IMR-90 (cell line): ENCODE data around the gene DDX50. TPM values are rescaled to one million over a fixed set of nuclear protein-coding genes. Genes with fewer than 3 reads are reported as not detected.

Source experiments
- ATAC-seq: fragments of 200-7000 bp; cut with Tn5 transposase; 2 replicates; pipeline ENCODE4 v1.9.1; 2020; ENCODE audit warnings: low read depth, mild to moderate bottlenecking, moderate library complexity
- BruUV-seq: library from RNA; stranded (reverse); fragments of 400-500 nt; replicated peaks from 2 replicates; lab custom pipeline; 2021; lab: Mats Ljungman, UMichigan
- CTCF ChIA-PET: fragments of 300-600 bp; formaldehyde crosslinking; extraction: SDS; loops from one replicate; lab custom pipeline; 2021; ENCODE audit warnings: antibody characterized with exemption; lab: Yijun Ruan, JAX
- POLR2A ChIA-PET: fragments of 300-600 bp; sonication (Branson Sonifier 250); formaldehyde crosslinking; loops from one replicate; lab custom pipeline; 2022; ENCODE audit warnings: antibody characterized with exemption; ENCODE audit not compliant: unreplicated experiment; lab: Charles Lee
- DNase-seq: peaks from one replicate; pipeline ENCODE4 v3.0.0; 2013
- H2AFZ ChIP-seq: replicated peaks from 2 replicates; pipeline ENCODE3; 2013; ENCODE audit warnings: low read length, mild to moderate bottlenecking; ENCODE audit not compliant: poor library complexity
- H2AK5ac ChIP-seq: 2 replicates; pipeline ENCODE4 v1.6.1; 2013; ENCODE audit warnings: low read depth, low read length, inconsistent platforms
- H2AK9ac ChIP-seq: replicated peaks from 2 replicates; pipeline ENCODE3; 2013; ENCODE audit warnings: mild to moderate bottlenecking, low read depth, low read length, moderate library complexity; ENCODE audit not compliant: poor library complexity
- H2BK120ac ChIP-seq: 2 replicates; pipeline ENCODE4 v1.6.1; 2013; ENCODE audit warnings: low read depth, low read length, inconsistent platforms
- H2BK15ac ChIP-seq: 3 replicates; pipeline ENCODE4 v1.6.1; 2013; ENCODE audit warnings: low read depth, low read length, inconsistent platforms
- H2BK20ac ChIP-seq: 2 replicates; pipeline ENCODE4 v1.6.1; 2013; ENCODE audit warnings: low read depth, mild to moderate bottlenecking, inconsistent platforms, low read length, moderate library complexity
- H2BK5ac ChIP-seq: 2 replicates; pipeline ENCODE4 v1.6.1; 2013; ENCODE audit warnings: mild to moderate bottlenecking, low read depth, low read length, inconsistent platforms; ENCODE audit not compliant: poor library complexity, severe bottlenecking
- H3K14ac ChIP-seq: replicated peaks from 2 replicates; pipeline ENCODE4 v1.6.1; 2013; ENCODE audit warnings: low read depth, low read length, inconsistent platforms
- H3K18ac ChIP-seq: 2 replicates; pipeline ENCODE4 v1.6.1; 2013; ENCODE audit warnings: low read depth, low read length, control low read depth
- H3K23ac ChIP-seq: 2 replicates; pipeline ENCODE4 v1.6.1; 2013; ENCODE audit warnings: low read depth, low read length, inconsistent platforms
- H3K27ac ChIP-seq: 2 replicates; pipeline ENCODE4 v1.5.1; 2013; ENCODE audit warnings: mild to moderate bottlenecking, control low read depth, low read length; ENCODE audit not compliant: insufficient read depth
- H3K27me3 ChIP-seq: 2 replicates; pipeline ENCODE4 v1.6.1; 2013; ENCODE audit warnings: low read length; ENCODE audit not compliant: control insufficient read depth, insufficient read depth
- H3K36me3 ChIP-seq: 2 replicates; pipeline ENCODE4 v1.6.1; 2013; ENCODE audit warnings: low read length, mixed read lengths; ENCODE audit not compliant: control insufficient read depth, insufficient read depth
- H3K4ac ChIP-seq: 2 replicates; pipeline ENCODE4 v1.6.1; 2013; ENCODE audit warnings: low read depth, low read length, inconsistent platforms
- H3K4me1 ChIP-seq: 2 replicates; pipeline ENCODE4 v1.6.1; 2013; ENCODE audit warnings: low read length, mixed read lengths; ENCODE audit not compliant: control insufficient read depth, insufficient read depth
- H3K4me2 ChIP-seq: 2 replicates; pipeline ENCODE4 v1.6.1; 2013; ENCODE audit warnings: low read depth, mild to moderate bottlenecking, control low read depth, low read length, moderate library complexity
- H3K4me3 ChIP-seq: 2 replicates; pipeline ENCODE4 v1.5.1; 2013; ENCODE audit warnings: low read depth, mild to moderate bottlenecking, control low read depth, low read length, moderate library complexity; ENCODE audit not compliant: insufficient read depth
- H3K56ac ChIP-seq: 2 replicates; pipeline ENCODE4 v1.6.1; 2013; ENCODE audit warnings: low read length, inconsistent platforms; ENCODE audit not compliant: insufficient read depth; ENCODE audit errors: extremely low read depth
- H3K79me1 ChIP-seq, 2 experiments: 2 replicates each; pipeline ENCODE4 v1.6.1; 2013; ENCODE audit warnings: low read length in 2 of 2, inconsistent platforms in 1 of 2, low read depth in 1 of 2
- H3K9ac ChIP-seq: 2 replicates; pipeline ENCODE4 v1.6.1; 2013; ENCODE audit warnings: low read depth, low read length, control low read depth
- H3K9me1 ChIP-seq: 2 replicates; pipeline ENCODE4 v1.6.1; 2013; ENCODE audit warnings: low read length, inconsistent platforms; ENCODE audit not compliant: insufficient read depth
- H3K9me3 ChIP-seq: 2 replicates; pipeline ENCODE4 v1.6.1; 2013; ENCODE audit warnings: low read length; ENCODE audit not compliant: control insufficient read depth, insufficient read depth
- H4K20me1 ChIP-seq: 2 replicates; pipeline ENCODE4 v1.6.1; 2013; ENCODE audit warnings: low read length, inconsistent platforms; ENCODE audit not compliant: insufficient read depth
- H4K5ac ChIP-seq: 2 replicates; pipeline ENCODE4 v1.6.1; 2013; ENCODE audit warnings: mild to moderate bottlenecking, low read depth, low read length, control low read depth
- H4K8ac ChIP-seq, 2 experiments: 2 replicates each; pipeline ENCODE4 v1.6.1; 2013; ENCODE audit warnings: low read depth in 2 of 2, low read length in 2 of 2, control low read depth in 1 of 2, inconsistent platforms in 1 of 2
- H4K91ac ChIP-seq: 2 replicates; pipeline ENCODE4 v1.6.1; 2013; ENCODE audit warnings: low read depth, low read length, inconsistent platforms; ENCODE audit not compliant: insufficient read depth
- CEBPB ChIP-seq: IDR thresholded peaks from 2 replicates; pipeline ENCODE4 v1.6.1; 2012; ENCODE audit warnings: low read depth, low read length, improper control_type of control experiment
- RAD21 ChIP-seq: IDR thresholded peaks from 2 replicates; pipeline ENCODE4 v1.6.1; 2012; ENCODE audit warnings: low read length, improper control_type of control experiment
- RFX5 ChIP-seq: IDR thresholded peaks from 2 replicates; pipeline ENCODE4 v1.8.0; 2012; ENCODE audit warnings: low read depth, mild to moderate bottlenecking, low read length, moderate library complexity
- WGBS, 2 experiments: methylation state at CpG; one replicate each; pipeline versions ENCODE4 v1.1.5 to v1.1.7; 2013; ENCODE audit warnings: missing lambda C conversion rate in 2 of 2; ENCODE audit not compliant: insufficient read length in 1 of 2; ENCODE audit errors: extremely low coverage in 2 of 2; 5-methylcytosine and 5-hydroxymethylcytosine counted together
- dilution Hi-C: fragments of 300-500 bp; cut with HindIII; formaldehyde crosslinking; loops from one replicate; pipeline ENCODE4 v1.14.3; 2018; ENCODE audit warnings: low sequenced_read_pairs; ENCODE audit not compliant: unreplicated experiment
- in situ Hi-C: fragments of 300-500 bp; cut with MboI; formaldehyde crosslinking; loops from 3 replicates; pipeline ENCODE4 v1.14.3; 2019; ENCODE audit warnings: low sequenced_read_pairs, inconsistent platforms, mixed read lengths
- intact Hi-C: fragments of 100-400 bp; cut with micrococcal nuclease; formaldehyde crosslinking; loops from 2 replicates; pipeline ENCODE4 v1.10.0; 2022
- polyA plus RNA-seq, 3 experiments: library from polyadenylated mRNA; depleted of rRNA; stranded (reverse); fragments of >200 nt; gene quantifications; 2 replicates each; pipeline ENCODE4 v1.2.3, GENCODE V29; 2012; ENCODE audit warnings: low replicate concordance in 1 of 3
- total RNA-seq: library from RNA; depleted of rRNA; stranded (reverse); fragments of >200 nt; gene quantifications from 2 replicates; pipeline ENCODE4 v1.2.3, GENCODE V29; 2012

Gene DDX50
- total and polyA plus RNA-seq, 2 of the 4 experiments (the other 2 are of a cell fraction): 31.1 to 55.7 TPM

GRCh38 chr10:68989317-68989990 is 88.3 kb downstream of the DDX50 start:
- peak overlapping the region; percentile 68 to 77; a peak in 3 of 4 replicates for H4K8ac ChIP-seq
- H3K27ac ChIP-seq: peak overlapping the region; percentile 71
- peak overlapping the region; percentile 80 for H4K5ac ChIP-seq
- H3K9me3 ChIP-seq: no peaks in the 10 kb centered on the region
- peak overlapping the region; percentile 42 for H3K56ac ChIP-seq
- H4K20me1 ChIP-seq: peaks cover 13% of the 10 kb centered on the region; the same call in 1 of the 2 replicates
- CTCF ChIA-PET: interaction anchor here (0.5 kb wide), 1 partner anchor 469 kb away, joined by 3 read pairs; no protein-coding TSS in a partner anchor
- peak overlapping the region; percentile 71 for H3K4ac ChIP-seq
- DNase-seq (peak; percentile 13), ATAC-seq (peak; percentile 1; the same call in 1 of the 2 replicates)
- peaks cover 9 to 38% of the 10 kb centered on the region in 2 experiments for H3K79me1 ChIP-seq
- H3K9me1 ChIP-seq: peaks cover 9% of the 10 kb centered on the region
- no peak overlapping the region for H2BK120ac ChIP-seq
- H2BK15ac ChIP-seq: peak overlapping the region; percentile 18; the same call in 1 of the 3 replicates
- H2AFZ ChIP-seq: peak overlapping the region; percentile 89
- H3K9ac ChIP-seq: peak overlapping the region; percentile 78
- peak overlapping the region; percentile 44; the same call in 1 of the 2 replicates for H3K18ac ChIP-seq
- TF ChIP-seq CEBPB: no peak
- TF ChIP-seq RAD21: no peak
- no peak for TF ChIP-seq RFX5
- H3K36me3 ChIP-seq: peaks cover 2% of the 10 kb centered on the region; the same call in 1 of the 2 replicates
- POLR2A ChIA-PET: no interaction called here
- WGBS, 2 experiments: 13% methylated on average over 10 of the region's 22 CpGs; no CpG with 5 or more reads in 1 of the 2 experiments
- dilution Hi-C loops (no loop called here), intact Hi-C loops (loop anchor here (5.0 kb wide), 1 partner anchor 103 kb away; no protein-coding TSS in a partner anchor), in situ Hi-C loops (no loop called here)
- peak overlapping the region; percentile 88 for H2AK9ac ChIP-seq
- H2AK5ac ChIP-seq: peak overlapping the region; percentile 86; the same call in 1 of the 2 replicates
- BruUV-seq: no TSS peak
- H3K4me2 ChIP-seq: peak overlapping the region; percentile 100
- peaks cover 12% of the 10 kb centered on the region for H3K4me1 ChIP-seq
- H3K23ac ChIP-seq: peak overlapping the region; percentile 91
- peak overlapping the region; percentile 79 for H3K14ac ChIP-seq
- H3K27me3 ChIP-seq: no peaks in the 10 kb centered on the region
- peak overlapping the region; percentile 61 for H4K91ac ChIP-seq
- H3K4me3 ChIP-seq: peak overlapping the region; percentile 85
- H2BK5ac ChIP-seq: peak overlapping the region; percentile 48
- no peak overlapping the region for H2BK20ac ChIP-seq
